Measurements from ENCODE around the gene EPSTI1.
"Not testable (repeated sequence)": the region's sequence is repeated elsewhere in the genome, so short reads cannot be mapped to it uniquely, and the experiment has no call there.

The EPSTI1 gene, protein sequence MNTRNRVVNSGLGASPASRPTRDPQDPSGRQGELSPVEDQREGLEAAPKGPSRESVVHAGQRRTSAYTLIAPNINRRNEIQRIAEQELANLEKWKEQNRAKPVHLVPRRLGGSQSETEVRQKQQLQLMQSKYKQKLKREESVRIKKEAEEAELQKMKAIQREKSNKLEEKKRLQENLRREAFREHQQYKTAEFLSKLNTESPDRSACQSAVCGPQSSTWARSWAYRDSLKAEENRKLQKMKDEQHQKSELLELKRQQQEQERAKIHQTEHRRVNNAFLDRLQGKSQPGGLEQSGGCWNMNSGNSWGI

DNA sequence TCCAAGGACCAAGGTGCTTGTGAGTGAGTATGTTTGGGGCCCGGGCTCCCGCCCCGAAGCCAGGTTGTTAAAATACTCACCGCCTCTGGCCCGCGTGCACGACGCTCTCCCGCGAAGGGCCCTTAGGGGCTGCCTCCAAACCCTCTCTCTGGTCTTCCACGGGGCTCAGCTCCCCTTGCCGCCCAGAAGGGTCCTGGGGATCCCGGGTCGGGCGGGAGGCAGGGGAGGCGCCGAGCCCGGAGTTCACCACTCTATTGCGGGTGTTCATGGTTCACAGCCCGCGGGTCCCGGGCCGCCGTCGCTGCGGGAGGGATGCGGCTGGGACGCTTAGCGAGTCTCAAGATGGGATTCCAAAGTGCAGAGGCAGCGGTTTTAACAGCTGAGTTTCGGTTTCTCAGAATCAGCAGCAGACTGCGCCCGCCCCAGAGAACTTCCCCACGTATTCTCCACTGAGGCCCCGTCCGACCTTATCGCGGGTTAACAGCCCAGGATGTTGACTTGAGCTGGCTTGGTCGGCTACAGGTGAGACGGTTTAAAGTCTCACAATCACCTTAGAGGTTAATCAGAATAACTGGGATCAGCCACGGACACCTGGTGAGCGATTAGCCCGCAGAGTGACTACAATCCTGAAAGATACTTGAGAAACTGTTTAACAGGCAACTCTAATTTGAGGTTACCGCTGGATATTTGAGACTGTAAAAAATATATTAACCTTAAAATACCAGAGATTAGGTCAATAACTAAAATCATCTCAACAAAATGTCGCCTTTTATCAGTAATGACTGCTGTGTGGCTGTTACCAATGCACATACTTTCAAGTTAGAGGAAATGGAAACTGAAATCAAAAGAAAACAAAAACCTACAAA lies at the start of gene EPSTI1:
EPSTI1 (minus strand) TSS at position 344 of the 866 bp plus-strand sequence; CDS start at position 268, 76 bp downstream.
- no peak for DNase-seq (ENCODE audit: low spot score)

DNA sequence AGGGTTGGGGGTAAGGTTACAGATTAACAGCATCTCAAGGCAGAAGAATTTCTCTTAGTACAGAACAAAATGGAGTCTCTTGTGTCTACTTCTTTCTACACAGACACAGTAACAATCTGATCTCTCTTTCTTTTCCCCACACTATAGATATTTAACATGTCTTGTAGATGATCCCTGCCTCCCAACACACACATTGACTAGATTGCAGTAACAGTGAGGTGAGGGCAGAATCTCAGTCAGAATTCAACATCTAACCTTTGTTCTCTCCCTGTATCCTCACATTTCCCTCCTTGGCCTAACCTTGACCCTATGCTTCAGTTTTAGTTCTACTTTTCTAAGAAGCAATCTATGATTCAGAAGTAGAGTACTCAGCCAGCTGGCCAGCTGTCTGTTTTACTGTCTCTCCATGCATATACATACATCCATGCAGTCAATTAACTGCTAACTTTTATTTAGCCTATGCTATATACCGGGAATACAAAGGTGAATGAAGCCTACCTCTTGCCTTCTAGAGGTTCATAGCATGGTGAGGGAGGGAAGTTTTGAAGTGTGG lies 49.4 kb upstream of the EPSTI1 start:
- DNase-seq (ENCODE audit: low spot score): no peak

DNA sequence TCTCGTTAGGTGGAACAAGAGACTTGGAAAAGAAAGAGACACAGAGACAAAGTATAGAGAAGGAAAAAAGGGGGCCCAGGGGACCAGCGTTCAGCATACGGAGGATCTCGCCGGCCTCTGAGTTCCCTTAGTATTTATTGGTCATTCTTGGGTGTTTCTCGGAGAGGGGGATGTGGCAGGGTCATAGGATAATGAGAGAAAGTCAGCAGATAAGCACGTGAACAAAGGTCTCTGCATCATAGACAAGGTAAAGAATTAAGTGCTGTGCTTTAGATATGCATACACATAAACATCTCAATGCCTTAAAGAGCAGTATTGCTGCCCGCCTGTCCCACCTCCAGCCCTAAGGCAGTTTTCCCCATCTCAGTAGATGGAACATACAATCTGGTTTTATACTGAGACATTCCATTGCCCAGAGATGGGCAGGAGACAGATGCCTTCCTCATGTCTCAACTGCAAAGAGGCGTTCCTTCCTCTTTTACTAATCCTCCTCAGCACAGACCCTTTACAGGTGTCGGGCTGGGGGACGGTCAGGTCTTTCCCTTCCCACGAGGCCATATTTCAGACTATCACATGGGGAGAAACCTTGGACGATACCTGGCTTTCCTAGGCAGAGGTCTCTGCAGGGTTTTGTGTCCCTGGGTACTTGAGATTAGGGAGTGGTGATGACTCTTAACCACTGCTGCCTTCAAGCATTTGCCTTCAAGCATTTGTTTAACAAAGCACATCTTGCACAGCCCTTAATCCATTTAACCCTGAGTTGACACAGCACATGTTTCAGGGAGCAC lies 48.7 kb upstream of the EPSTI1 start:
- DNase-seq (ENCODE audit: low spot score): not testable (repeated sequence)

DNA sequence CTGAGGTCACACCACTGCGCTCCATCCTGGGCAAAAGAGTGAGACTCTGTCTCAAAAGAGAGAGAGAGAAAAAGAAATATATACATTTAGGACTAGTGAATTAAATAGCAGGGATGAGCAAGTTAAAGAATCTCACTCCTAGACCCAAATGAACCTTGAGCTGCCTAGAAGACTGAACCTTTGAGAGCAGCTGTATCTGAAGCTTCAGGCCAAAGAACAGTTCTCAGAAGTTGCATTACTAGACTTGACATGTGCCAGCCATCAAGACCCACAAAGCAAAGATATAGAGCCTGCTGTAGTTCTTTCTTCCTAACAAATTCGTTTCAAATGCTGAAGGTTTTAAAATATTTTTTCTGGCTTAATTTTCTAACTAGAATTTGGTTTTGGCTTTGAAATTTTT lies 47.9 kb upstream of the EPSTI1 start:
- DNase-seq (ENCODE audit: low spot score): no peak

DNA sequence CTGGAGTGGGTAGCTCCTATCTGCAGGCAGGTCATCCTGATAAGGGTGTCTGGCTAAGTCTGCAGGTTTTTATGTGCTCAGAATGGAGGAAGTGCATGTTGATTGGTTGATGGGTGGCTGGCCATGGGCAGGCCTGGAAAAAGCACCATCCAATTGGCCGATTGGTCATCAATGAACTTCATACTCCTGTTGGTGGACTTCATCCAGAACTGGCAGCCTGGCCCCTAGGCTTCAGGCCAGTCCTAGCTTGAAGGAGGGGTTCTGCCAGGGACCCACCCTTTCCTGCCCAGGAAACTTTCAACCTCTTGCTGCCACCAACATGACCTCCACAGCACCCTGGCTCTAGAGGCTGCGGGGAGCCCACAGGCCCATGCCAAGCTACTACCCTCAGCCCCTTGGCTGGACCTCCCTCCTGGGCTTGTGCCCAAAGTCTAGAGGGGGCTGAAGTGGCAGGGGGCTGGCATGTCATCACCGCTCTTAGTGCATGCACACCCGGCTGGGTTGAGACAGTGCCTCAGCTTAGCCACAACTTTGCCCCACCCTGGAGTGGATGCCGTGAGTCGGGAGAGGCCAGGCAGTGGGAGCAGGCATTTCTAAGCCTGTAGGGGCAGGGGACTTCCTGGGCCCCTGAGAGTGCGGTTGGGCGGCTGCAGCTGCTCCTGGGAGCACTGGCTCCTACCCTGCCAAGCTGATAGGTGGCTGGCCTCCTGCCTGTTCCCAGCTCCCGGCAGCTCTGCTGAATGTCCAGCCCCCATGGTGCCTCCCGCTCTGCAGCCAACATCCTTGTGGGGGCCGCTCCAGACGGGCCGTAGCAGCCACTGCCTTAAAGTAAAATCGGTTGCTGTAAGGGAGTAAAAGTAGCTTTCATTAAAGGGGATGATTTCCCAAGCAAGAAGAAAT lies 44.6 kb upstream of the EPSTI1 start:
- DNase-seq (ENCODE audit: low spot score): no peak

DNA sequence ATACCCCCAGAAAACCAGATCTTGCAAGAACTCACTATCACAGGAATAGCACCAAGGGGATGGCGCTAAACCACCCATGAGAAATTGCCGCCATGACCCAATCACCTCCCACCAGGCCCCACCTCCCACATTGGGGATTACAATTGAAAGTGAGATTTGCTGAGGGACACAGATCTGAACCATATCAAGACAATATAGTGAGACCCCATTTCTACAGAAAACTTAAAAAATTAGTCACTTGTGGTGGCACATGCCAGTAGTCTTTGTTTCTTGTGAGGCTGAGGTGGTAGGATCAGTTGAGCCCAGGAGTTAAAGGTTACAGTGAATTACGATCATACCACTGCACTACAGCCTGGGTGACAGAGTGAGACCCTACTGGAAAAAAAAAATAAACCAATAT lies 41.0 kb upstream of the EPSTI1 start:
- no peak for DNase-seq (ENCODE audit: low spot score)

DNA sequence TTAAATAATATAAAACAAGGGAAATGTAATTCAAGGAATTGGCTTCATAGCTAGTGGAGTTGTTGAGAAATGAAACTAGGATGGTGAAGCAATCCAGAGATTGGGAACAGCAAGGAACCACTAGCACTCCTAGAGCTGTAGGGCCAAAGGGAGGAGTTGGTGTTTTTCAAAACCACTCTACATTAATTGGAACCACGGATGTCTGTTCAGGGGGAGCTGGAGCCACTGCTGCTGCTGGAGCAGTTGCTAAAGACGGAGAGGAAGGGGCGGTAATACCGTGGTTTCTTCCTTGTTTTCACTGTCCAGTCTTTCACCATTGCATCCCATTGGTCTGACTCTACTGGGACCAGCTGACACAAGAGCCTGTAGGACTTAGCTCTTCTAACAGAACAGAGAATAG lies 39.8 kb upstream of the EPSTI1 start:
- DNase-seq (ENCODE audit: low spot score): no peak

DNA sequence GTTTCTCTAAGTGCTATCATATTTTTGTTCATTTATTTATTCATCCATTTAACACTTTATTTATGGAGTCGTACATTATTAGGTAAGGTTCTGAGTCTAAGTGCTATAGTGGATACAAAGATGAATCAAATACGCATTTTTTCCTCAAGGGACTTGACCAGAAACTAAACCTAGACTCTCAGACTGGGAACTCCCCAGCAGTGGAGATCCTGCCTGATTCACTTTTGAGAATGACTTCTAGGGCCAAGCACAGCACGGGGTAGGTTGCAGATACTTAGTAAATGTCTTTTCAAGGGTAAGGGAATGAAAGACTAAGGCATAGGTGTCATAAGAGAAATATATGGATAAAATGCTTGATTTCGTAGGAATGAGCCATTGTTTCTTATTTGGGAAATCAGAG lies 38.5 kb upstream of the EPSTI1 start:
- no peak for DNase-seq (ENCODE audit: low spot score)

DNA sequence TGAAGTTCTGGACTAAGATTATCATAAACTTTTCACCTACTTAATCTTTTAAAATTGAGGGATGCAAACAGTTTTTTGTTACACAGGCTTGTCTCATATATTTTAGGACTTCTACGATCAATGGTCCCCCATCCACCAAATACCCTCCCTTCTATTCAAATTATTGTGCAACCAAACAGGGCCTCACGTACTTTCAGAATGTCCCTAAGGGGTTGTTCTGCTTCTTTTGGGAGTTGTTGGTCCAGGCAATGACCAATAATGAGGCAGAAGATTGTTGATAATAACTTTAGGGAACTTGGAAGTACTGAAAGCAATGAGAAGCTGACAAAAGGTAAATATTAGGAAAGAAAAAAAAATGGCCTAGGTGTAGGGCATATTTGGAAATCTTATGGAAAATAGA lies 34.2 kb upstream of the EPSTI1 start:
- DNase-seq (ENCODE audit: low spot score): no peak

DNA sequence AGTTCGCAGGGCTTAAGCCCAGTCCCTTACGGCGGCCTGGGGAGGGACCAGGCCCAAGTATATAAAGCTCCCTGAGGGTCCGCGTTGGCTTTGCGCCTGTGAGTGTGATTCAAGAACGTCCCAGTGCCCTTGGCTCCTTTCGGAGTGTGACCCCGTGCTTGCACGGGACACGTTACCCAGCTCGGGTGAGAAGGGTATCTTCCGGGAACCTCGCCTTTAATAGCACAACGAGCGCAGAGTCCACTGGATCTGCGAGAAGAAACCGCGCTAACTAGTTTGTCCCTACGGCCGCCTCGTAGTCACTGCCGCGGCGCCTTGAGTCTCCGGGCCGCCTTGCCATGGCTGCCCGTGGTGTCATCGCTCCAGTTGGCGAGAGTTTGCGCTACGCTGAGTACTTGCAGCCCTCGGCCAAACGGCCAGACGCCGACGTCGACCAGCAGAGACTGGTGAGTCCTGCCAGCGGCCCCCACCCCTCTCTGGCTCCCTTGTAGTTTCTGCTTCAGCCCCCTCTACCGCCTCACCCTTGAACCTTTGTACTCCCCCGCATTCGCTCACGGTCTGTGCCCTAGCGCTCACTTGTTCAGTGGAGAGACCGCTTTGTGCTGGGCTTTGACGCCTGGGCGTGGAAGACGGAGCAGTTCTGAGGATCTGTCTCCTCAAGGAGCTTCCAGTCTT lies 31.4 kb upstream of the EPSTI1 start, which contains the start of gene DNAJC15:
DNAJC15 (plus strand) TSS at position 298 of the 675 bp plus-strand sequence; CDS start at position 339, 41 bp downstream.
- peak; percentile 39 for DNase-seq (ENCODE audit: low spot score)

DNA sequence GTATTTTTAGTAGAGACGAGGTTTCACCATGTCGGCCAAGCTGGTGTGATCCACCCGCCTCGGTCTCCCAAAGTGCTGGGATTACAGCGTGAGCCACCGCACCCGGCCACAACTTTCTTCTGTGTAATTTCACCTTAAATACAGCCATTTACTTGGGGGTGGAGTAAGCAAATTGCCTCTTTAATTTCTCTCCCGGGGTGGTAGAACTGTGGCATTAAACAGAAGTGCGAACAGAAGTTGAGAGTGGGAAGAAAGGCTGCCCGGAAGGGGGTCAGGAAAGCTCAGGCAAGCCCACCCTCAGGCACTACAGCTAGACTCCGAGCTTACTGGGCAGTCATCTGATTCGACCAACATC lies 30.9 kb upstream of the EPSTI1 start:
- DNase-seq (ENCODE audit: low spot score): no peak

DNA sequence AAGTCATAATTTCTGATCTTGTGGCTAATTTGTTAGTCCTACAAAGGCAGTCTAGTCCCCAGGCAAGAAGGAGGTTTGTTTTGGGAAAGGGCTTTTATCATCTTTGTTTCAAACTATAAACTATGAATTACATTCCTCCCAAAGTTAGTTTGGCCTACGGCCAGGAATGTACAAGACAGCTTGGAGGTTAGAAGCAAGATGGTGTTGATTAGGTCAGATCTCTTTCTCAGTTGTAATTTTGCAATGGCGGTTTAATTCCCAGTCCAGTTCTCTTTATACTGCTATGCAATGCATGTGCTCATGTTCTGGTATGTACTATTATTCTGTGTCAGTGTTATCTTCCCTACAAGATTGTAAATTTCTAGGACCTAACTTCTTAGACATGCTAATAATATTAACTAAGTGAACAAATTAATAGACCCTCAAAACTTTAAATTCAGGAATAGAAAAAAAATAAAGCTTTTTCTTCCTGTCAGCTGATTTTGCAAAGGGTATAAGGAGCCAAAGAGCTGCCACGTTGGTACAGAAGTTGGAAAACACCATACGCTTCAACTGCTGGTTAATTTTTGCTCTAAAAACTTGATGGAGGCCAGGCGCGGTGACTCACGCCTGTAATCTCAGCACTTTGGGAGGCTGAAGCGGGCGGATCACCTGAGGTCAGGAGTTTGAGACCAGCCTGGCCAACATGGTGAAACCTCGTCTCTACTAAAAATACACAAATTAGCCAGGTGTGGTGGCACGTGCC lies 30.1 kb upstream of the EPSTI1 start:
- DNase-seq (ENCODE audit: low spot score): no peak

DNA sequence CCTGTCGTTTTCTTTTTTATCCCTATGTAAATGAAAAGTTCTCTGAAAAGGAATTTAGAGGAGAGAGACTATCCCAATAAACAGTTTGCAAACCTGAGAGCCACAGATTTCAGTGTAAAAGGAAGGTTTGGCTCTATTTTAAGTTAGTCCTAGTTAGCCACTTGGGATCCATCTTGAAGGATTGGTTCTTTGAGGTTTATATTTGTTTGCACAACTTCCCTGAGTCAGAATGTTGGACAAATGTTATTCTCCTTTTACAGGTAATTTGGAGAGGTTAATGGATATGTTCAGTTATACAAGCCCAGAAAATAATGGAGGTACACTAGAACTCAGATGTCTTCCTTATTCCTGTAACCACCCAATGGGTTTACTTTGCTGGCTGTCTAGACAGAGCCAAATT lies 28.8 kb upstream of the EPSTI1 start:
- DNase-seq (ENCODE audit: low spot score): no peak

DNA sequence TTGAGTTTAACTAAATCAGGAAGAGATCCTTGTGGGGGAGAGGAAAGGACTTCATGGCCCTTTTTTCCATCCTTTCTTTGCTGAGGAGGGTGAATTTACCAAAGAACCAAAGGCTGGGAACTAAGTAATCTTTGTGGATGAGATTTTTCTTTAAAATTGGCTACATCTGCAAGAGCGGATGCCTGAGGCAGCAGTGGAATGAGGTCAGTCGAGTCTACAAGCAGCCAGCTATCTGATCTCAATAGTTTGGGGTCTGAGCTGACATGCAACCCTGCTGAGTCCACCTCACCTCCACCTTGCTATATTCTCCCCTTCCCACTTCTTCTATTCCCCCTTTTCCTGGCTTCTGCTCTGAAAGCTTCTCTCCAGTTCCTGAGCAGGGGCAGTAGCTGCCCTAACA lies 27.8 kb upstream of the EPSTI1 start:
- DNase-seq (ENCODE audit: low spot score): no peak

DNA sequence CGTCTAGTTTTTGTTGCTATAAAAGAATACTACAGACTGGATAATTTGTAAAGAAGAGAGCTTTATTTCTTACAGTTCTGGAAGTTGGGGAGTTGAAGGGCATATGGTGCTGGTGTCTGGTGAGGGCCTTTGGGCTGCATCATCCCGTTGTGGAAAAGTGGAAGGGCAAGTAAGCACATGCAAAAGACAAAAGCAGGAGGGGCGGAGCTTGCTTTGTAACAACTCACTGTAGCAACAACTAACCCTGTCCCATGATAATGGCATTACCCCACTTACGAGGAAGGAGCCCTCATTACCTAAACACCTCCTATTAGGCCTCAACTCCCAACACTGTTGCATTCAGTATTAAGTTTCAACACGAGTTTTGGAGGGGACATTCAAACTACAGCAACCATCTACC lies 24.2 kb upstream of the EPSTI1 start:
- no peak for DNase-seq (ENCODE audit: low spot score)

DNA sequence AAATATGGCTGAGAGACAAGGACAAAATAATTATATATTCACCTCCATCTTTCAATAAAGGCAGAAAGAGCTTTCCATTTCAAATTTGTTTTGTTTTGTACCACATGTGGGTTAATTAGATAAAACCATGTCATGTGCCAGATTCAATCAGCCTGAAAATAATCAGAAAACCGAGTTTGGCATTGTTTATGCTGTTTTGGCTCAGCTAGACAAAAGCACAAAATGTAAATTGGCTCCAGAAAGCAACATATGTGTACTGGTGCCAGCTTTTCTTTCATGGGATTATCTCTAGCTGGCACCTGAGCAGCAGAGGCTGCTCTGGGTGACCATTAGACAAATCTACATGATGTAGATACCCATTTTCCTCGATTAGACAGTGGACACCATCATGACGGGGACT lies 22.1 kb upstream of the EPSTI1 start:
- DNase-seq (ENCODE audit: low spot score): no peak

DNA sequence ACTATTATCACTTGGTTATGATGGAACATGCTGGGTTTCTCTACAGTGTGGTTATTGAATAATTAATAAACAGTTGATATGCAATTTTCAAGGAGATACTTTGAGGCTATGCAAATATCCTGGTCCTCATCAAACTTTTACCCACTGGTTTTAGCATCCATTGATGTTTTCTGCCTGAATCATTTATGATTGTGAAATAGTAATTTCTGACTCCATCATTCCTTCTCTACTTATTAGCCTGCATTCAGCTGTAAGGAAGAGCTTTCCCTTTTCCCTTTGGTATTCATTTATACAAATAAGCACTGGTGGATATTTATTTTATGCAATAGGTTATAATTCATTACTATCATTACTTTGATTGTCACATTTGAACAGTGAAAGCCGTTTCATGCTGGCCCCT lies 17.5 kb upstream of the EPSTI1 start:
- DNase-seq (ENCODE audit: low spot score): no peak

DNA sequence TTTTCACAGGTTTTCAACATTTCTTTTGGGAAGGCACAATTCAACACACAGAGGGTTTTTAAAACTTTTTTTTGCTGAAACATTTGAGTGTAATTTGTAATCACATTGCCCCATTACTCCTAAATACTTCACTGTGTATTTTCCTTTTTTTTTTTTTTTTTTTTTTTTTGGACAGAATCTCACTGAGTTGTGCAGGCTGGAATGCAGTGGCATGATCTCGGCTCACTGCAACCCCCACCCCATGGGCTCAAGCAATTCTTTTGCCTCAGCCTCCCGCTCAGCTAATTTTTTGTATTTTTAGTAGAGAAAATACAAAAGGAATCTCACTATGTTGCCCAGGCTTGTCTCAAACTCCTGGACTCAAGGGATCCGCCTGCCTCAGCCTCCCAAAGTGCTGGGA lies 16.6 kb upstream of the EPSTI1 start:
- DNase-seq (ENCODE audit: low spot score): no peak

DNA sequence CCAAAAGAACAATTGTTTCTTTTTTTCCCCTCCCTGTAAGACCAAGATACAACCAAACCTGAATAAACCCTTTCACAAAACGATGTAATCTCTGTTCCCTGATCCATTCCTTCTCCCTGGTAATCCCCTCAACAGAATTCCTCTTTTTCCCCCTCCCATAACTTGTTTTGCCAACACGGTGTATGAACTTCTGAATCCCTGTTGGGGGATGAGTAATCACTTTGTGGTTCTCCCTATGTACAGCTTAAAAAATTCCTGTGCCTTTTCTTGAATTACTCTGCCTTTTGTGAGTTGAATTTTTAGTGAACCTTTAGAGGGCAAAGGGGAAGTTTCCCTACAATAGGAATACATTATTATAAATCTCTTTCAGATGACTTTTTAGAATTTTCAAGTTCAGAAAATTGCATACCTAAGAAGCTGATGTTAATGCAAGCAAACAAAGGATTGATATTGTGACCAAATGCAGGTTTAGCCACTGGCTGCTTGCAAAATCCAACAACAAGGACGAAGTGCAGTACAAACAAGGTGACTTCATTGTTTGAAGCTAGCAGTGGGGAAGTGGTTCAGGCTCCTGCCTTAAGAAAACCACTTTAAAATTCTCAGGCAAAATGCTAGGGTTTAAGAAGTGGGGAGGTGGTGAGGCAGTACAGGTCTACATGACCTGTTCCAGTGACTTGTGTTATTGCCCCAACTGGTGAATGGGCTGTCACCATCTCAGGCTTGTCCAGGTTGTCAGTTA lies 15.0 kb upstream of the EPSTI1 start:
- DNase-seq (ENCODE audit: low spot score): no peak
